Fibroblast of mammary gland (primary cell): ENCODE results near the gene TUBB3.

Experiments used
- DNase-seq: peaks from one replicate; pipeline ENCODE4 v3.0.0-alpha.2; 2010; ENCODE audit warnings: low read depth
- H3K4me3 ChIP-seq: 2 replicates; pipeline ENCODE4 v1.5.1; 2011; ENCODE audit warnings: low read depth, mild to moderate bottlenecking, low read length, moderate library complexity; ENCODE audit not compliant: control insufficient read depth
- TF ChIP-seq, protein P1 (sequence below): conservative IDR thresholded peaks from 2 replicates; pipeline ENCODE4 v1.5.1; 2011; ENCODE audit warnings: low read depth, low read length, inconsistent platforms; ENCODE audit not compliant: control insufficient read depth, insufficient read depth

TUBB3 gene

DNA sequence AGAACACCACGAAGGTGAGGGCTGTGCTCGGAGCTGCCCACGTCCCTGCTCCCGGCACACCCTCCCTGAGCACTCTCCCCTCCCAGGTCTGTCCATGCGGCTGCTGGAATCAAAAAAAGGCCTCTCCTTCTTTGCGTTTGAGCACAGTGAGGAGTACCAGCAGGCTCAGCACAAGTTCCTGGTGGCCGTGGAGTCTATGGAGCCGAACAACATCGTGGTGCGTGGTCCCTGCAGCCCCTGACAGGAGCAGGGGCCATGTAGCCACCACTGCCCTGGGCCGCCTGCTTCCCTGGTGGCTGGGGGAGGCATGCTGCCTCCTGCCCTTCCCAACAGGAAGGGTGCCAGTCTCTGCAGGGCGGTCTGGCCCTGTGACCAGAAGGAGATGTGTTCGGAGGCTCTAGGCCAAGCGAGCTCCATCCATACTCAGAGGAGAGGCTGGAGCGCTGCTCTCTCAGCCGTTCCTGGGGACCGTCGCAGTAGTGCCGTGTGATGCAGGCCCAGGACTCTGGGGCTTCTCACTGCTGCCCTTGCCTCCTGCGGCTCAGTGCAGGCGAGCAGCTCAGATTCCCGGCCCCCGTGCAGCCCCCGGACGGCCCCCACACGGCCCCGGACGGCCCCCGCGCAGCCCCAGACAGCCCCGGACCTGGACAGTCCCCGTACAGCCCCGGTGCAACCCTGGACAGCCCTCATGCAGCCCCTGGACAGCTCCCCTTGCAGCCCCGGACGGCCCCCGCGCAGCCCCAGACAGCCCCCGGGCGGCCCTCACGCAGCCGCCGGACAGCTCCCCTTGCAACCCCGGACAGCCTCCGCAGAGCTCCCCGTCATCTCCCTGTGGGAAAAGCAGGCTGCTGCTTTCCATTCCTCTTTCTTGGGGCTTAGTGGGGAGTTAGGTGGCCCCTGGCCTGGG lies 29.2 kb upstream of the TUBB3 start:
- no peak overlapping the region for H3K4me3 ChIP-seq
- DNase-seq, result no peak
- TF ChIP-seq, protein P1, sequence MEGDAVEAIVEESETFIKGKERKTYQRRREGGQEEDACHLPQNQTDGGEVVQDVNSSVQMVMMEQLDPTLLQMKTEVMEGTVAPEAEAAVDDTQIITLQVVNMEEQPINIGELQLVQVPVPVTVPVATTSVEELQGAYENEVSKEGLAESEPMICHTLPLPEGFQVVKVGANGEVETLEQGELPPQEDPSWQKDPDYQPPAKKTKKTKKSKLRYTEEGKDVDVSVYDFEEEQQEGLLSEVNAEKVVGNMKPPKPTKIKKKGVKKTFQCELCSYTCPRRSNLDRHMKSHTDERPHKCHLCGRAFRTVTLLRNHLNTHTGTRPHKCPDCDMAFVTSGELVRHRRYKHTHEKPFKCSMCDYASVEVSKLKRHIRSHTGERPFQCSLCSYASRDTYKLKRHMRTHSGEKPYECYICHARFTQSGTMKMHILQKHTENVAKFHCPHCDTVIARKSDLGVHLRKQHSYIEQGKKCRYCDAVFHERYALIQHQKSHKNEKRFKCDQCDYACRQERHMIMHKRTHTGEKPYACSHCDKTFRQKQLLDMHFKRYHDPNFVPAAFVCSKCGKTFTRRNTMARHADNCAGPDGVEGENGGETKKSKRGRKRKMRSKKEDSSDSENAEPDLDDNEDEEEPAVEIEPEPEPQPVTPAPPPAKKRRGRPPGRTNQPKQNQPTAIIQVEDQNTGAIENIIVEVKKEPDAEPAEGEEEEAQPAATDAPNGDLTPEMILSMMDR, result no peak

DNA sequence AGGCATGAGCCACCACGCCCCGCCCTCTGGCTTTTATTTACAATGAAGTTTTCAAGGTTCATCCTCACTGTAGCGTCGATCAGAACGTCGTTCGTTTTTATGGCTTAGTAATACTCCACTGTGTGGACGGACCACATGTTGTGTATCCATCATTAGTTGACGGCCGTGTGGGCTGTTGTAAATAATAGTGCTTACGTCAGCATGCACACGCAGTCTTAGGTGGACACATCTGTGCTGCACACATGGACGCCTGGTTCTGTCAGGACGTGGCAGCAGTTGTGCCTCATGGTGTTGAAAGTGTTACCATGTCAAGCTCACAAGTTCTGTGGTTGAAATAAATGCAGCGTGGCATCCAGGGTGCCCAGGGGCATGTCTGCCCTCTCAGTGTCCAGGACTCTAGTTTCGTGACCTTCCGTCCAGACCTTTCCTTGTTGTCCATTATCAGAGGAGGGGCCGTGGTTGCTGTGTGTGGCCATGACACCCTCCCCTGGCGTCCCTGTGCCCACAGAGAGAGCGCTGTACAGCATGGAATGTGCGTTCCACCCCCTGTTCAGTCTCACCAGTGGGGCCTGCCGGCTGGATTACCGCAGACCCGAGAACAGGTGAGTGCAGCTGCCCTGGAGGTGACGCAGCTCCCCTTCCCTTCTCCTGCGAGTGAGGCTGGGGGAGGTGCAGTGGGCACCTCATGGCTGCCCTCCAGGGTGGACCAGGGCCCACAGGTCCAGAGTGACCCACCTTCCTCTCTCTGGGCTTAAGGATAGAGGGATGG lies 27.5 kb upstream of the TUBB3 start:
- H3K4me3 ChIP-seq, result no peak overlapping the region
- DNase-seq, result no peak
- TF ChIP-seq, protein P1, result no peak

DNA sequence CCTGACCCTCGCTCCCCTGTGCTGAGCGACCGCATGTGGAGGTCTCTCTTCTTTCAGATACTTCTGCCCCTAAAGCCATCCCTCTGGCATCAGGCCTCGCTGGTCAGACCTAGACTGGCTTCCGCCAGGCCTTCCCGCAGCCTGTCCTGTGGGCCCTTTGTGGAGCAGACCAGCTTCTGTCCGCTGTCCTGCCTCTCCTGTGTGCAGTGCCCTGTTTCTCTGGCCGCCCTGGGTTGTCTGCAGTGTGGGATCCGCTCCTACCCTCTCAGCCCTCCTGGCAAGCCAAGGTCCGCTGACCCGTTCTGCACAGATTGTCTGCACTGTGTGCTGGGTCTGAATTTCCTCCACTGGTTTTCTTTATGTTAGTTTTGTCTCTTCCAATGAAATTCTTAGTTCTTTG lies 25.9 kb upstream of the TUBB3 start:
- no peak overlapping the region for H3K4me3 ChIP-seq
- DNase-seq, result no peak
- TF ChIP-seq, protein P1, result no peak

DNA sequence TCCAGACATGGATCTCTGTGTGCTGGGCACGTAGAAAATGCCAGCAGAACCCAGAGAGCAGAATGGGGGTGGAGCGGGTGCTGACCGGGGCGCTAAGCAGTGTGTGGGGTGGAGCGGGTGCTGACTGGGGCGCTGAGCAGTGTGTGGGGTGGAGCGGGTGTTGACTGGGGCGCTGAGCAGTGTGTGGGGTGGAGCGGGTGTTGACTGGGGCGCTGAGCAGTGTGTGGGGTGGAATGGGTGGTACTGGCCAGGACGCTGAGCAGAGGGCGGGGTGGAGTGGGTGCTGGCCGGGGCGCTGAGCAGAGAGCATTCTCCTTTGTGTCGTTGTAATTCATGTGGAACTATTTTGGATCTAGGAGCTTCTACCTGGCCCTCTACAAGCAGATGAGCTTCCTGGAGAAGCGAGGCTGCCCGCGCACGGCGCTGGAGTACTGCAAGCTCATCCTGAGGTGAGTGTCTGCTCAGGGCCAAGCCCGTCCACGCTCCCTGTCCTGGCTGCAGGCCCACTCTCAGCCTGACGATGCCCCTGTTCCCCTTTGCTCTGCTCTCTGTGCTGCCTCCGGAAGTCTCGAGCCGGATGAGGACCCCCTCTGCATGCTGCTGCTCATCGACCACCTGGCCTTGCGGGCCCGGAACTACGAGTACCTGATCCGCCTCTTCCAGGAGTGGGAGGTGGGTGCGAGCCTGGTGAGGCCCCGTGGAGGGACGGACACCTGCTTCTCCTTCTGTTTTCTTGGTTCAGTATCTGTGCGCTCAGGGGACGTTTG lies 24.8 kb upstream of the TUBB3 start:
- H3K4me3 ChIP-seq, result no peak overlapping the region
- DNase-seq, result no peak
- TF ChIP-seq, protein P1, result no peak

DNA sequence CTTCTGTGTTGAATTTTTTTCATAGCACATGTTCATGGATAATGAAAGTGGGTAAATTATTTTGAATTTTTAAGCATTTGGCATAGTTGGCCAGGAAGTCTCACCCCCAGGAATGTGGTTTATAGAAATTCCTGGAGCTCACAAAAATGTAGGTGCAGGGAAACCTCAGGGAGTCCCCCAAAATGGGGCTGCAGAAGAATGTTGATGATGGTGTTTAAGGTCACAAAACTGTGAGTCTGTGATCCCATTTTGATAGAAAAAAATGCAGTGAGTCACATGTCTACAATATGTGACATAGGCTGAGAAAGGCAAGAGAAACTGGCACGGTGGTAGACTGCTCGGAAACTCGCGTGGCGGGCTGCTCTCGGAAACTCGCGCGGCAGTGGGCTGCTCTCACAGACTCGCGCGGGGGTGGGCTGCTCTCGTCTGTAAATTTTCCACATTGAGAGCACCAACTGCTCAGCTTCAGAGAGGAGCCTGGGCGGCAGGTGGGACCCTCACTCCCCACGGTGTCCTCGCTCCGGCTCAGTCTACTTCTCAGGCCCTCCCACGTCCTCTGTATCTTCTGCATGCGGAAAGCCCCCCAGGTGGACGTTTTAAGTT lies 23.2 kb upstream of the TUBB3 start:
- H3K4me3 ChIP-seq, result no peak overlapping the region
- TF ChIP-seq, protein P1, result no peak
- DNase-seq, result no peak

DNA sequence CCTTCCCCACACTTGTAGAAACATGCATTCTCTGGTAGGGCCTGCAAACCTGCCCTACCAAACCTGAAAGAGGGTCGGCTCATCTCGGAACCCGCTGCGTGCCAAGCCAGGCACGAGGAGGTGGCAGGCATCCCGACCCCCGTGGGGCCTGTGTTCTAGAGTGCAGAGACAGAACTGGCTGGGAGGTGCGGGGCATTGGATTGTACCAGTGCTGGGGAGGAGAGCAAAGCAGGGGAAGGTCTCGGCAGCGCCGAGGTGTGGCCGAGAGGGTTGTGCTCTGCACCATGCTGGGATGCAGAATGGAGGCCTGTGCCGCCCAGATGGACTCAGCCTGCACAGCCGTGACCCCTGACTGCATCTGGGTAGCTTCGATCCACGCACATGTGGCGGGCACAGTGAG lies 22.3 kb upstream of the TUBB3 start:
- TF ChIP-seq, protein P1, result no peak
- no peak overlapping the region for H3K4me3 ChIP-seq
- DNase-seq, result no peak
